Neutrophil (primary cell): ENCODE data around the gene ZNF846.
"Not testable (repeated sequence)": the region's sequence is repeated elsewhere in the genome, so short reads cannot be mapped to it uniquely, and the experiment has no call there.

Experiments
- H3K27ac ChIP-seq: fragments of 200-600 bp; sonication (generic); 2 replicates; pipeline ENCODE4 v1.5.1; 2016; ENCODE audit warnings: mild to moderate bottlenecking, moderate library complexity
- H3K27me3 ChIP-seq: fragments of 200-600 bp; sonication (generic); 2 replicates; pipeline ENCODE4 v1.6.0; 2016; ENCODE audit warnings: mild to moderate bottlenecking
- H3K36me3 ChIP-seq: fragments of 200-600 bp; sonication (generic); 2 replicates; pipeline ENCODE4 v1.5.1; 2017
- H3K4me1 ChIP-seq, 2 experiments: fragments of 200-600 bp in 1 of 2; sonication (generic) in 1 of 2; 1 replicate in 1 of 2; 2 replicates in 1 of 2; pipeline versions ENCODE4 v1.5.1 to v1.6.1; 2013 to 2016; ENCODE audit warnings: low read depth in 1 of 2, low read length in 1 of 2, mild to moderate bottlenecking in 1 of 2, moderate library complexity in 1 of 2; ENCODE audit not compliant: control insufficient read depth in 1 of 2, insufficient read depth in 1 of 2
- H3K4me3 ChIP-seq, 2 experiments: fragments of 200-600 bp in 1 of 2; sonication (generic) in 1 of 2; 1 replicate in 1 of 2; 2 replicates in 1 of 2; pipeline ENCODE4 v1.5.1; 2013 to 2016; ENCODE audit warnings: low read depth in 1 of 2, low read length in 1 of 2, mild to moderate bottlenecking in 1 of 2, moderate library complexity in 1 of 2
- H3K9me3 ChIP-seq: fragments of 200-600 bp; sonication (generic); 2 replicates; pipeline ENCODE4 v1.5.1; 2016
- TF ChIP-seq, protein P1 (sequence below): fragments of 200-600 bp; sonication (generic); IDR thresholded peaks from 2 replicates; pipeline ENCODE4 v1.5.1; 2016; ENCODE audit warnings: antibody characterized with exemption

ZNF846 gene

DNA sequence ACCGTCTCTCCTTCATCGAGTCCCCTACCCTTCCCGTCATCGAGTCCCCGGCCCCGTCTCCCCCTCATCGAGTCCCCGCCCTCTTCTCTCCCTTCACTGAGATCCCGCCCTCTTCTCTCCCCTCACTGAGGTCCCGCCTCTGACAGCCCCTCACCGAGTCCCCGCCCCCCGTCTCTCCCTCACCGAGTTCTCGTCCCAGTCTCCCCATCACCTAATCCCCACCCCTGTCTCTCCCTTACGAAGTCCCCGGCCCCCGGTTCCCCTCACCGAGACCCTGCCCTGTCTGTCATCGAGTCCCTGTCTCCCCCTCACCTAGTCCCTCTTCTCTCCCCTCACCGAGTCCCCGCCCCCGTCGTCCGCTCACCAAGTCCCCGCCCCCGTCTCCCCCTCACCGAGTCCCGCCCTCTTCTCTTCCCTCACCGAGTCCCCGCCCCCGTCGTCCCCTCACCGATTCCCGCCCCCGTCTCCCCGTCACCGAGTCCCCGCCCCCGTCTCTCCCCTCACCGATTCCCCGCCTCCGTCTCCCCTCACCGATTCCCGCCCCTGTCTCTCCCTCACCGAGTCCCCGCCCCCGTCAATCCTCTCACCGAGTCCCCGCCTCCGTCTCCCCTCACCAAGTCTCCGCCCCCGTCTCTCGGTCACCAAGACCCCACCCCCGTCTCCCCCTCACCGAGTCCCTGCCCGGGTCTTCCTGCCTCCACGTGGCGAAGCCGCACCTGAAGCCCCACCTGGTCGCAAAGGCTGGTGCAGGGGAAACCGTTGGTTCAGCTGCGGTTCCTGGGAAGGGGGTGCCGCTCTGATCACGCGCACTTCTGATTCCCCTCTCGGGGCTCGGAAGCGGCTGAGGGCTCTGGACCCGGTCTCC is 23.9 kb upstream of the ZNF846 start:
- H3K4me3 ChIP-seq, result peak overlapping the region; percentile 67 to 91

DNA sequence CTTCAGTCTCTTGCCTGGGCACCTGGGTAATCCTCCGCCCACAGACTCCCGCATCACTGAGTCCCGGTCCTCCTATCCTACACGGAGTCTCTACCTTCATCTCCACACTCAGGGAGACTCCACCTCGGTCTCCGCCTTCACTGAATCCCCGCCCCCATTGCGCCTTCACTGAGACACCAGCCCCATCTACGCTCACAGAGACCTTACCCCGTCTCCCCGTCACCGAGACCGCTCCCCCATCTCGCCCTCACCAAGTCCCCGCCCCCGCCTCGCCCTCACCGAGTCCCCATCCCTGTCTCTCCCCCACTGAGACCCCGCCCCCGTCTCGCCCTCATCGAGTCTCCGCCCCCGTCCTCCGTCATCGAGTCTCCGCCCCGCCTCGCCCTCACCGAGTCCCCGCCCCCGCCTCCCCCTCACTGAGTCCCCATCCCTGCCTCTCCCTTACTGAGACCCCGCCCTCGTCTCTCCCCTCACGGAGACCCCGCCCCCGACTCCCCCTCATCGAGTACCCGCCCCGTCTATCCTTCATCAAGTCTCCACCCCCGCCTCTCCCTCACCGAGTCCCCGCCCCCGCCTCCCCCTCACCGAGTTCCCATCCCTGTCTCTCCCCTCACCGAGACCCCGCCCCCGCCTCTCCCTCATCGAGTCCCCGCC is 23.1 kb upstream of the ZNF846 start:
- Histone ChIP-seq H3K27me3 (no peaks in the 10 kb centered on the region), H3K27ac (peak overlapping the region; percentile 94), H3K36me3 (no peaks in the 10 kb centered on the region), H3K9me3 (no peaks in the 10 kb centered on the region), H3K4me1 (peaks cover 12 to 20% of the 10 kb centered on the region in 2 experiments), H3K4me3 (peak overlapping the region; percentile 68 to 91)
- TF ChIP-seq, protein P1, sequence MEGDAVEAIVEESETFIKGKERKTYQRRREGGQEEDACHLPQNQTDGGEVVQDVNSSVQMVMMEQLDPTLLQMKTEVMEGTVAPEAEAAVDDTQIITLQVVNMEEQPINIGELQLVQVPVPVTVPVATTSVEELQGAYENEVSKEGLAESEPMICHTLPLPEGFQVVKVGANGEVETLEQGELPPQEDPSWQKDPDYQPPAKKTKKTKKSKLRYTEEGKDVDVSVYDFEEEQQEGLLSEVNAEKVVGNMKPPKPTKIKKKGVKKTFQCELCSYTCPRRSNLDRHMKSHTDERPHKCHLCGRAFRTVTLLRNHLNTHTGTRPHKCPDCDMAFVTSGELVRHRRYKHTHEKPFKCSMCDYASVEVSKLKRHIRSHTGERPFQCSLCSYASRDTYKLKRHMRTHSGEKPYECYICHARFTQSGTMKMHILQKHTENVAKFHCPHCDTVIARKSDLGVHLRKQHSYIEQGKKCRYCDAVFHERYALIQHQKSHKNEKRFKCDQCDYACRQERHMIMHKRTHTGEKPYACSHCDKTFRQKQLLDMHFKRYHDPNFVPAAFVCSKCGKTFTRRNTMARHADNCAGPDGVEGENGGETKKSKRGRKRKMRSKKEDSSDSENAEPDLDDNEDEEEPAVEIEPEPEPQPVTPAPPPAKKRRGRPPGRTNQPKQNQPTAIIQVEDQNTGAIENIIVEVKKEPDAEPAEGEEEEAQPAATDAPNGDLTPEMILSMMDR, result peak; percentile 34

More for the DNA sequence above, 23.9 kb upstream of the ZNF846 start:
- Histone ChIP-seq H3K27me3 (no peaks in the 10 kb centered on the region), H3K36me3 (no peaks in the 10 kb centered on the region), H3K4me1 (peaks cover 12 to 20% of the 10 kb centered on the region in 2 experiments), H3K9me3 (no peaks in the 10 kb centered on the region), H3K27ac (peak overlapping the region; percentile 94)
- TF ChIP-seq, protein P1, result peak; percentile 24

DNA sequence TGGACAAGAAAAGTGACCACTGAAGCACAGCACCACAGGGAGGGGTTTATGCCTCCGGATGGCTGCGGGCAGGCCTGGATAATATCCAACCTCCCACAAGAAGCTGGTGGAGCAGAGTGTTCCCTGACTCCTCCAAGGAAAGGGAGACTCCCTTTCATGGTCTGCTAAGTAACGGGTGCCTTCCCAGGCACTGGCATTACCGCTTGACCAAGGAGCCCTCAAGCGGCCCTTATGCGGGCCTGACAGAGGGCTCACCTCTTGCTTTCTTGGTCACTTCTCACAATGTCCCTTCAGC is 22.5 kb upstream of the ZNF846 start:
- not testable (repeated sequence) for H3K36me3 ChIP-seq, H3K27me3 ChIP-seq, H3K9me3 ChIP-seq
- peak overlapping the region; percentile 94 for H3K27ac ChIP-seq
- H3K4me1 ChIP-seq, result peaks cover 12 to 19% of the 10 kb centered on the region in 2 experiments
- peak overlapping the region; percentile 68 to 91 for H3K4me3 ChIP-seq

DNA sequence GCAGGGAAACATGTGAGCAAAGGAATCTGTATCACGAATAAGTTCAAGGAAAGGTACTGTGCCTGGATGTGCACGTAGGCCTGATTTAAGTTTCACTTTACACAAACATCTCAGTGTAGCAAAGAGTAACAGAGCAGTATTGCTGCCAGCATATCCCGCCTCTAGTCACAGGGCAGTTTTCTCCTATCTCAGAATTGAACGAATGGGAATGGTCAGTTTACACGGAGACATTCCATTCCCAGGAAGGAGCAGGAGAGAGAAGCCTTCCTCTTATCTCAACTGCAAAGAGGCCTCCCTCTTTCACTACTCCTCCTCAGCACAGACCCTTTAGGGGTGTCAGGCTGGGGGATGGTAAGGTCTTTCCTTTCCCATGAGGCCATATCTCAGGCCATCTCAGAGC is 21.0 kb upstream of the ZNF846 start:
- not testable (repeated sequence) for H3K36me3 ChIP-seq, H3K27ac ChIP-seq, H3K27me3 ChIP-seq, H3K4me3 ChIP-seq, H3K9me3 ChIP-seq
- H3K4me1 ChIP-seq, result peaks cover 13 to 20% of the 10 kb centered on the region in 2 experiments

DNA sequence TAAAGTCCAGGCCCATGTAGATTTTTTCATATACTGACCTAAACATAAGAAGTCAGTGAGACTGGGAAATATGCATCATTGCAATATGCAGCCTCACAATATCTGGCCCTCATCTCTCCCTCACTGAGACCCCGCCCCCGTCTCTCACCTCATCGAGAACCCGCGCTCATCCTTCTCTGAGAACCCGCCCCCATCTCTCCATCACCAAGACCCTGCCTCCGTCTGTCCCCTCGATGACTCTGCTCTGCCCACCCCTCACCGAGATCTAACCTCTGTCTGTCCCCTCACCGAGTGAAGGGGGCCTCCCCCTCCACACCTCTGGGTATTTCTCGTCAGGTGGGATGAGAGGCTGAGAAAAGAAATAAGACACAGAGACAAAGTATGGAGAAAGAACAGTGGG is 20.5 kb upstream of the ZNF846 start:
- H3K4me3 ChIP-seq, result no peak overlapping the region
- TF ChIP-seq, protein P1, result no peak
- no peaks in the 10 kb centered on the region for H3K9me3 ChIP-seq
- no peaks in the 10 kb centered on the region for H3K27me3 ChIP-seq
- H3K36me3 ChIP-seq, result no peaks in the 10 kb centered on the region
- H3K4me1 ChIP-seq, result peaks cover 13 to 20% of the 10 kb centered on the region in 2 experiments
- H3K27ac ChIP-seq, result no peak overlapping the region

DNA sequence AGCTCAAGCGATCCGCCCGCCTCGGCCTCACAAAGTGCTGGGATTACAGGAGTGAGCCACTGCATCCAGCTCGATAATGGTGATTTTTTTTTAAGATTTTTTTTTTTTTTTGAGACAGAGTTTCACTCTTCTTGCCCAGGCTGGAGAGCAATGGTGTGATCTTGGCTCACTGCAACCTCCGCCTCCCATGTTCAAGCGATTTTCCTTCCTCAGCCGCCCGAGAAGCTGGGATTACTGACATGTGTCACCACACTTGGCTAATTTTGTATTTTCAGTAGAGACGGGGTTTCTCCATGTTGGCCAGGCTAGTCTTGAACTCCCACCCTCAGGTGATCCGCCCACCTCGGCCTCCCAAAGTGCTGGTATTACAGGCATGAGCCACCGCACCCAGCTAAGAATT is 20.1 kb upstream of the ZNF846 start:
- H3K4me3 ChIP-seq, H3K27ac ChIP-seq, H3K9me3 ChIP-seq, H3K27me3 ChIP-seq, H3K36me3 ChIP-seq: not testable (repeated sequence)
- H3K4me1 ChIP-seq, result peaks cover 13 to 20% of the 10 kb centered on the region in 2 experiments

DNA sequence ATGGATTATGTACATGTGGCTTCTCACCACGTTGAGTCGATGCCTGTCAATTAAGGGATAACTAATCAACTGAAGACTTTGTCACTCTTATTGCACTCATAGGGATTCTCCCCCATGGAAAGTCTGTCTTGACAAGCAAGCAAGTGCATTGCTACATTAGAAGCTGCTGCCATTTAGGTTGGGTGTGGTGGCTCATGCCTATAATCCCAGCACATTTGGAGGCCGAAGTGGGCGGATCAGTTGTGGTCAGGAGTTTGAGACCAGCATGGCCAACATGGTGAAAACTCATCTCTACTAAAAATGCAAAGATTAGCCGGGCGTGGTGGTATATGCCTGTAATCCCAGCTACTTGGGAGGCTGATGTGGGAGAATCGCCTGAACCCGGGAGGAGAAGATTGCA is 18.3 kb upstream of the ZNF846 start:
- Histone ChIP-seq H3K27me3 (no peaks in the 10 kb centered on the region), H3K36me3 (no peaks in the 10 kb centered on the region), H3K9me3 (no peaks in the 10 kb centered on the region), H3K27ac (no peak overlapping the region), H3K4me3 (peak overlapping the region in 1 of 2 experiments; percentile 76), H3K4me1 (peaks cover 13 to 14% of the 10 kb centered on the region in 2 experiments)
- TF ChIP-seq, protein P1, result no peak
